ENCODE data around the gene COL18A1. TPM values are rescaled to one million over a fixed set of nuclear protein-coding genes. Genes with fewer than 3 reads are reported as not detected.

COL18A1 gene
- total RNA-seq, 1 donor from 2014 or later: 271 TPM

- no peak for TF ChIP-seq CTCF (IDR thresholded peaks at IDR 0.05; ENCODE audit: unreplicated experiment)
- peaks cover 11% of the 10 kb centered on the region for H3K4me1 Mint-ChIP-seq (ENCODE audit: low read depth)
- no peak for DNase-seq (ENCODE audit: low spot score, unreplicated experiment)
- peaks cover 39% of the 10 kb centered on the region for H3K36me3 Mint-ChIP-seq (ENCODE audit: insufficient read depth)
- H3K4me3 Mint-ChIP-seq (ENCODE audit: low read depth): no peak overlapping the region
- H3K27ac Mint-ChIP-seq: no peak overlapping the region
- peaks cover 15% of the 10 kb centered on the region for H3K9me3 Mint-ChIP-seq (ENCODE audit: low read depth)
- H3K27me3 Mint-ChIP-seq: no peaks in the 10 kb centered on the region
Measured at GRCh38 chr21:45461369-45461750, 56.4 kb downstream of the COL18A1 start.

GRCh38 chr21:45461806-45462341 lies 56.9 kb downstream of the COL18A1 start:
- Mint-ChIP-seq H3K27me3 (no peaks in the 10 kb centered on the region), H3K4me3 (ENCODE audit: low read depth) (no peak overlapping the region), H3K9me3 (ENCODE audit: low read depth) (peaks cover 15% of the 10 kb centered on the region), H3K4me1 (ENCODE audit: low read depth) (peaks cover 14% of the 10 kb centered on the region), H3K27ac (no peak overlapping the region), H3K36me3 (ENCODE audit: insufficient read depth) (peaks cover 39% of the 10 kb centered on the region)
- no peak for TF ChIP-seq CTCF (IDR thresholded peaks at IDR 0.05; ENCODE audit: unreplicated experiment)
- no peak for DNase-seq (ENCODE audit: low spot score, unreplicated experiment)

DNA sequence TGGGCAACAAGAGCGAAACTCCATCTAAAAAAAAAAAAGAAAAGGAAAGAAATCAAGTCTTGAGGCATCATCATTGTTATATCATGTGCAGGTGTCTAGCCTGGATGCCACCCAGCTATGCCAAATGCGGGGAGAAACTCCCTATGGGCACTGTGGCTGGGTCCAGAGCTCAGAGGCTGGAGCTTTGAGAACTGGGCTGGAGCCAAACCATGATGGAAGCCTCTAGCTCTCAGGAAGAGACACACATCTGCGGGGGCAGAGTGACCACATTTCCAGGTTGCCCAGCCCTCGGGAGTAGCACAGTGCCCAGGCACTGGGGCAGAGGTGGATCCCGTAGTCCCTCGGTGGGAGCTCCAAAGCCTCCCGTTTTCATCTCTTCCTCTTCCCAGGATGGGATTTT lies 58.9 kb downstream of the COL18A1 start:
- Mint-ChIP-seq H3K27ac (no peak overlapping the region), H3K9me3 (ENCODE audit: low read depth) (peaks cover 15% of the 10 kb centered on the region), H3K4me3 (ENCODE audit: low read depth) (no peak overlapping the region), H3K4me1 (ENCODE audit: low read depth) (peaks cover 16% of the 10 kb centered on the region), H3K36me3 (ENCODE audit: insufficient read depth) (peaks cover 39% of the 10 kb centered on the region), H3K27me3 (no peaks in the 10 kb centered on the region)
- no peak for DNase-seq (ENCODE audit: low spot score, unreplicated experiment)
- TF ChIP-seq CTCF (IDR thresholded peaks at IDR 0.05; ENCODE audit: unreplicated experiment): no peak

DNA sequence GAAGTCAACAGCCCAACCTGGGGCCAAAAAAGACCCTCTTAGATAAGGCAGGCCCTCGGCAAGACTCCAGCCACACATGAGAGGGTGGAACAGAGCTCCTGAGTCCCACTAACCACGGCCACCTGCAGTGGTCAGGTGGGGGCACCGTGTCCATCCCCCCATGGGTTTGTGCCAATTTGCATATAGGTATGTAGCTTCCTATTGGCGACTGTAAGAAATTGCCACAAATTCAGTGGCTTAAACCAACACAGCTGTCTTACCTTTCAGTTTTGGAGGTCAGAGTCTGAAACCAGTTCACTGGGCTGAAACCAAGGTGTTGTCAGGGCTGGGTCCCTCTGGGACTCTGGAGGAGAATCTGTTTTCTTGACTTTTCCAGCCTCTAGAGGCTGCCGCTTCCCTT lies 59.3 kb downstream of the COL18A1 start:
- Mint-ChIP-seq H3K36me3 (ENCODE audit: insufficient read depth) (peaks cover 39% of the 10 kb centered on the region), H3K4me3 (ENCODE audit: low read depth) (no peak overlapping the region), H3K4me1 (ENCODE audit: low read depth) (peaks cover 16% of the 10 kb centered on the region), H3K27me3 (no peaks in the 10 kb centered on the region), H3K27ac (no peak overlapping the region), H3K9me3 (ENCODE audit: low read depth) (peaks cover 15% of the 10 kb centered on the region)
- TF ChIP-seq CTCF (IDR thresholded peaks at IDR 0.05; ENCODE audit: unreplicated experiment): no peak
- no peak for DNase-seq (ENCODE audit: low spot score, unreplicated experiment)

GRCh38 chr21:45465105-45465504 lies 60.1 kb downstream of the COL18A1 start:
- TF ChIP-seq CTCF (IDR thresholded peaks at IDR 0.05; ENCODE audit: unreplicated experiment): no peak
- H3K27me3 Mint-ChIP-seq: no peaks in the 10 kb centered on the region
- H3K27ac Mint-ChIP-seq: no peak overlapping the region
- H3K9me3 Mint-ChIP-seq (ENCODE audit: low read depth): peaks cover 15% of the 10 kb centered on the region
- peaks cover 24% of the 10 kb centered on the region for H3K4me1 Mint-ChIP-seq (ENCODE audit: low read depth)
- peaks cover 41% of the 10 kb centered on the region for H3K36me3 Mint-ChIP-seq (ENCODE audit: insufficient read depth)
- H3K4me3 Mint-ChIP-seq (ENCODE audit: low read depth): no peak overlapping the region
- DNase-seq (ENCODE audit: low spot score, unreplicated experiment): no peak

All from progenitor cell of endocrine pancreas (in vitro differentiated cells).